ENCODE data around the gene VPS45.

DNA sequence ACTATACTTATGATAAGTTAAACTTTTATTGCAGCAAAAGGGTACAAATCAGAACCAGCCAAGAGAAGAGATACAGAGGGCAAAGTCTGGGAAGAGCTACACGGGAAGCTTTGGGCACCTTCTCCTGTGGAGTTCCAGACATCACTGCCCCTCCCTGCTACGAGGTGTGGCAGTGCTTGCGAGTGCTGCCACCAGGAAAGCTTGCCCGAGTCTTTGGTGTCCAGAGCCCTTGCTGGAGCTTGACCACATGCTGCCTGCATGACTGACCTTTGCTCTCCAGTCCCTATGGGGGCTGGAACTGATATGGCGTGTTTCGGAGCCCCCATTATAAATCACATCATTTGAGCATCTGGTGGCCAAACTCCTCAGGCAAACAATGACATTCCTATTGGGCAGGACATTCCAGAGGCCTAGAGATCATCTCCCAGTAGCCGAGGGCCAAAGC lies 105.6 kb downstream of the VPS45 start:
- TF ChIP-seq, protein P1, sequence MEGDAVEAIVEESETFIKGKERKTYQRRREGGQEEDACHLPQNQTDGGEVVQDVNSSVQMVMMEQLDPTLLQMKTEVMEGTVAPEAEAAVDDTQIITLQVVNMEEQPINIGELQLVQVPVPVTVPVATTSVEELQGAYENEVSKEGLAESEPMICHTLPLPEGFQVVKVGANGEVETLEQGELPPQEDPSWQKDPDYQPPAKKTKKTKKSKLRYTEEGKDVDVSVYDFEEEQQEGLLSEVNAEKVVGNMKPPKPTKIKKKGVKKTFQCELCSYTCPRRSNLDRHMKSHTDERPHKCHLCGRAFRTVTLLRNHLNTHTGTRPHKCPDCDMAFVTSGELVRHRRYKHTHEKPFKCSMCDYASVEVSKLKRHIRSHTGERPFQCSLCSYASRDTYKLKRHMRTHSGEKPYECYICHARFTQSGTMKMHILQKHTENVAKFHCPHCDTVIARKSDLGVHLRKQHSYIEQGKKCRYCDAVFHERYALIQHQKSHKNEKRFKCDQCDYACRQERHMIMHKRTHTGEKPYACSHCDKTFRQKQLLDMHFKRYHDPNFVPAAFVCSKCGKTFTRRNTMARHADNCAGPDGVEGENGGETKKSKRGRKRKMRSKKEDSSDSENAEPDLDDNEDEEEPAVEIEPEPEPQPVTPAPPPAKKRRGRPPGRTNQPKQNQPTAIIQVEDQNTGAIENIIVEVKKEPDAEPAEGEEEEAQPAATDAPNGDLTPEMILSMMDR (IDR thresholded peaks at IDR 0.05), result no peak
- TF ChIP-seq, protein P2, sequence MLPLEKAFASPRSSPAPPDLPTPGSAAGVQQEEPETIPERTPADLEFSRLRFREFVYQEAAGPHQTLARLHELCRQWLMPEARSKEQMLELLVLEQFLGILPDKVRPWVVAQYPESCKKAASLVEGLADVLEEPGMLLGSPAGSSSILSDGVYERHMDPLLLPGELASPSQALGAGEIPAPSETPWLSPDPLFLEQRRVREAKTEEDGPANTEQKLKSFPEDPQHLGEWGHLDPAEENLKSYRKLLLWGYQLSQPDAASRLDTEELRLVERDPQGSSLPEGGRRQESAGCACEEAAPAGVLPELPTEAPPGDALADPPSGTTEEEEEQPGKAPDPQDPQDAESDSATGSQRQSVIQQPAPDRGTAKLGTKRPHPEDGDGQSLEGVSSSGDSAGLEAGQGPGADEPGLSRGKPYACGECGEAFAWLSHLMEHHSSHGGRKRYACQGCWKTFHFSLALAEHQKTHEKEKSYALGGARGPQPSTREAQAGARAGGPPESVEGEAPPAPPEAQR (CRISPR knock-in tag; IDR thresholded peaks at IDR 0.05), result no peak
- TF ChIP-seq, protein P3, sequence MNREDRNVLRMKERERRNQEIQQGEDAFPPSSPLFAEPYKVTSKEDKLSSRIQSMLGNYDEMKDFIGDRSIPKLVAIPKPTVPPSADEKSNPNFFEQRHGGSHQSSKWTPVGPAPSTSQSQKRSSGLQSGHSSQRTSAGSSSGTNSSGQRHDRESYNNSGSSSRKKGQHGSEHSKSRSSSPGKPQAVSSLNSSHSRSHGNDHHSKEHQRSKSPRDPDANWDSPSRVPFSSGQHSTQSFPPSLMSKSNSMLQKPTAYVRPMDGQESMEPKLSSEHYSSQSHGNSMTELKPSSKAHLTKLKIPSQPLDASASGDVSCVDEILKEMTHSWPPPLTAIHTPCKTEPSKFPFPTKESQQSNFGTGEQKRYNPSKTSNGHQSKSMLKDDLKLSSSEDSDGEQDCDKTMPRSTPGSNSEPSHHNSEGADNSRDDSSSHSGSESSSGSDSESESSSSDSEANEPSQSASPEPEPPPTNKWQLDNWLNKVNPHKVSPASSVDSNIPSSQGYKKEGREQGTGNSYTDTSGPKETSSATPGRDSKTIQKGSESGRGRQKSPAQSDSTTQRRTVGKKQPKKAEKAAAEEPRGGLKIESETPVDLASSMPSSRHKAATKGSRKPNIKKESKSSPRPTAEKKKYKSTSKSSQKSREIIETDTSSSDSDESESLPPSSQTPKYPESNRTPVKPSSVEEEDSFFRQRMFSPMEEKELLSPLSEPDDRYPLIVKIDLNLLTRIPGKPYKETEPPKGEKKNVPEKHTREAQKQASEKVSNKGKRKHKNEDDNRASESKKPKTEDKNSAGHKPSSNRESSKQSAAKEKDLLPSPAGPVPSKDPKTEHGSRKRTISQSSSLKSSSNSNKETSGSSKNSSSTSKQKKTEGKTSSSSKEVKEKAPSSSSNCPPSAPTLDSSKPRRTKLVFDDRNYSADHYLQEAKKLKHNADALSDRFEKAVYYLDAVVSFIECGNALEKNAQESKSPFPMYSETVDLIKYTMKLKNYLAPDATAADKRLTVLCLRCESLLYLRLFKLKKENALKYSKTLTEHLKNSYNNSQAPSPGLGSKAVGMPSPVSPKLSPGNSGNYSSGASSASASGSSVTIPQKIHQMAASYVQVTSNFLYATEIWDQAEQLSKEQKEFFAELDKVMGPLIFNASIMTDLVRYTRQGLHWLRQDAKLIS (CRISPR knock-in tag; IDR thresholded peaks at IDR 0.05; ENCODE audit: borderline replicate concordance), result no peak
- TF ChIP-seq CBFB (CRISPR knock-in tag; IDR thresholded peaks at IDR 0.05; ENCODE audit: low read depth), result no peak
- TF ChIP-seq, protein P4, sequence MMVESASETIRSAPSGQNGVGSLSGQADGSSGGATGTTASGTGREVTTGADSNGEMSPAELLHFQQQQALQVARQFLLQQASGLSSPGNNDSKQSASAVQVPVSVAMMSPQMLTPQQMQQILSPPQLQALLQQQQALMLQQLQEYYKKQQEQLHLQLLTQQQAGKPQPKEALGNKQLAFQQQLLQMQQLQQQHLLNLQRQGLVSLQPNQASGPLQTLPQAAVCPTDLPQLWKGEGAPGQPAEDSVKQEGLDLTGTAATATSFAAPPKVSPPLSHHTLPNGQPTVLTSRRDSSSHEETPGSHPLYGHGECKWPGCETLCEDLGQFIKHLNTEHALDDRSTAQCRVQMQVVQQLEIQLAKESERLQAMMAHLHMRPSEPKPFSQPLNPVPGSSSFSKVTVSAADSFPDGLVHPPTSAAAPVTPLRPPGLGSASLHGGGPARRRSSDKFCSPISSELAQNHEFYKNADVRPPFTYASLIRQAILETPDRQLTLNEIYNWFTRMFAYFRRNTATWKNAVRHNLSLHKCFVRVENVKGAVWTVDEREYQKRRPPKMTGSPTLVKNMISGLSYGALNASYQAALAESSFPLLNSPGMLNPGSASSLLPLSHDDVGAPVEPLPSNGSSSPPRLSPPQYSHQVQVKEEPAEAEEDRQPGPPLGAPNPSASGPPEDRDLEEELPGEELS (CRISPR knock-in tag; IDR thresholded peaks at IDR 0.05), result no peak
- TF ChIP-seq, protein P5, sequence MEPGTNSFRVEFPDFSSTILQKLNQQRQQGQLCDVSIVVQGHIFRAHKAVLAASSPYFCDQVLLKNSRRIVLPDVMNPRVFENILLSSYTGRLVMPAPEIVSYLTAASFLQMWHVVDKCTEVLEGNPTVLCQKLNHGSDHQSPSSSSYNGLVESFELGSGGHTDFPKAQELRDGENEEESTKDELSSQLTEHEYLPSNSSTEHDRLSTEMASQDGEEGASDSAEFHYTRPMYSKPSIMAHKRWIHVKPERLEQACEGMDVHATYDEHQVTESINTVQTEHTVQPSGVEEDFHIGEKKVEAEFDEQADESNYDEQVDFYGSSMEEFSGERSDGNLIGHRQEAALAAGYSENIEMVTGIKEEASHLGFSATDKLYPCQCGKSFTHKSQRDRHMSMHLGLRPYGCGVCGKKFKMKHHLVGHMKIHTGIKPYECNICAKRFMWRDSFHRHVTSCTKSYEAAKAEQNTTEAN (CRISPR knock-in tag; IDR thresholded peaks at IDR 0.05), result no peak
- TF ChIP-seq, protein P6, sequence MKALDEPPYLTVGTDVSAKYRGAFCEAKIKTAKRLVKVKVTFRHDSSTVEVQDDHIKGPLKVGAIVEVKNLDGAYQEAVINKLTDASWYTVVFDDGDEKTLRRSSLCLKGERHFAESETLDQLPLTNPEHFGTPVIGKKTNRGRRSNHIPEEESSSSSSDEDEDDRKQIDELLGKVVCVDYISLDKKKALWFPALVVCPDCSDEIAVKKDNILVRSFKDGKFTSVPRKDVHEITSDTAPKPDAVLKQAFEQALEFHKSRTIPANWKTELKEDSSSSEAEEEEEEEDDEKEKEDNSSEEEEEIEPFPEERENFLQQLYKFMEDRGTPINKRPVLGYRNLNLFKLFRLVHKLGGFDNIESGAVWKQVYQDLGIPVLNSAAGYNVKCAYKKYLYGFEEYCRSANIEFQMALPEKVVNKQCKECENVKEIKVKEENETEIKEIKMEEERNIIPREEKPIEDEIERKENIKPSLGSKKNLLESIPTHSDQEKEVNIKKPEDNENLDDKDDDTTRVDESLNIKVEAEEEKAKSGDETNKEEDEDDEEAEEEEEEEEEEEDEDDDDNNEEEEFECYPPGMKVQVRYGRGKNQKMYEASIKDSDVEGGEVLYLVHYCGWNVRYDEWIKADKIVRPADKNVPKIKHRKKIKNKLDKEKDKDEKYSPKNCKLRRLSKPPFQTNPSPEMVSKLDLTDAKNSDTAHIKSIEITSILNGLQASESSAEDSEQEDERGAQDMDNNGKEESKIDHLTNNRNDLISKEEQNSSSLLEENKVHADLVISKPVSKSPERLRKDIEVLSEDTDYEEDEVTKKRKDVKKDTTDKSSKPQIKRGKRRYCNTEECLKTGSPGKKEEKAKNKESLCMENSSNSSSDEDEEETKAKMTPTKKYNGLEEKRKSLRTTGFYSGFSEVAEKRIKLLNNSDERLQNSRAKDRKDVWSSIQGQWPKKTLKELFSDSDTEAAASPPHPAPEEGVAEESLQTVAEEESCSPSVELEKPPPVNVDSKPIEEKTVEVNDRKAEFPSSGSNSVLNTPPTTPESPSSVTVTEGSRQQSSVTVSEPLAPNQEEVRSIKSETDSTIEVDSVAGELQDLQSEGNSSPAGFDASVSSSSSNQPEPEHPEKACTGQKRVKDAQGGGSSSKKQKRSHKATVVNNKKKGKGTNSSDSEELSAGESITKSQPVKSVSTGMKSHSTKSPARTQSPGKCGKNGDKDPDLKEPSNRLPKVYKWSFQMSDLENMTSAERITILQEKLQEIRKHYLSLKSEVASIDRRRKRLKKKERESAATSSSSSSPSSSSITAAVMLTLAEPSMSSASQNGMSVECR (CRISPR knock-in tag; IDR thresholded peaks at IDR 0.05; ENCODE audit: borderline replicate concordance), result no peak
- TF ChIP-seq, protein P7, sequence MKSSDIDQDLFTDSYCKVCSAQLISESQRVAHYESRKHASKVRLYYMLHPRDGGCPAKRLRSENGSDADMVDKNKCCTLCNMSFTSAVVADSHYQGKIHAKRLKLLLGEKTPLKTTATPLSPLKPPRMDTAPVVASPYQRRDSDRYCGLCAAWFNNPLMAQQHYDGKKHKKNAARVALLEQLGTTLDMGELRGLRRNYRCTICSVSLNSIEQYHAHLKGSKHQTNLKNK (CRISPR knock-in tag; IDR thresholded peaks at IDR 0.05), result no peak
- TF ChIP-seq JUN (CRISPR knock-in tag; IDR thresholded peaks at IDR 0.05), result no peak

Data from WTC11 (cell line).